ENCODE measurements around the gene ATP8A1.

- TF ChIP-seq CTCF (IDR thresholded peaks at IDR 0.05; ENCODE audit: low read depth, low read length, poor library complexity, severe bottlenecking), result no peak
- no peak for TF ChIP-seq EZH2phosphoT487 (IDR thresholded peaks at IDR 0.05; ENCODE audit: borderline replicate concordance, low read length)
These were observed 77.0 kb downstream of the ATP8A1 start for GRCh38 chr4:42579903-42580302.
